WTC11 (cell line): ENCODE data around the gene PRKN.

Source experiments
- ELF4 ChIP-seq: sonication (generic); formaldehyde crosslinking; IDR thresholded peaks from 2 replicates; pipeline ENCODE4 v1.8.1; 2022; ENCODE audit warnings: low read depth, mild to moderate bottlenecking, moderate library complexity, missing genetic modification reagents
- FOXP1 ChIP-seq: sonication (generic); formaldehyde crosslinking; IDR thresholded peaks from 2 replicates; pipeline ENCODE4 v1.8.0; 2022; ENCODE audit warnings: missing genetic modification reagents, mild to moderate bottlenecking, moderate library complexity, borderline replicate concordance
- GRHL2 ChIP-seq: fragments of 250-450 bp; sonication (Bioruptor Pico); IDR thresholded peaks from 2 replicates; pipeline ENCODE4 v1.8.0; 2022; ENCODE audit warnings: mild to moderate bottlenecking, moderate library complexity; ENCODE audit not compliant: insufficient replicate concordance, severe bottlenecking
- IRF2 ChIP-seq: sonication (generic); formaldehyde crosslinking; IDR thresholded peaks from 2 replicates; pipeline ENCODE4 v1.8.0; 2022; ENCODE audit warnings: low read depth, missing genetic modification reagents, borderline replicate concordance
- JAZF1 ChIP-seq: fragments of 250-450 bp; sonication (Bioruptor Pico); IDR thresholded peaks from 2 replicates; pipeline ENCODE4 v1.9.0; 2021; ENCODE audit warnings: moderate library complexity, mild to moderate bottlenecking, inconsistent platforms
- JUN ChIP-seq: sonication (generic); formaldehyde crosslinking; IDR thresholded peaks from 2 replicates; pipeline ENCODE4 v1.8.0; 2023; ENCODE audit warnings: mild to moderate bottlenecking, missing genetic modification reagents
- NFYB ChIP-seq: sonication (generic); formaldehyde crosslinking; conservative IDR thresholded peaks from 2 replicates; pipeline ENCODE4 v1.8.0; 2022; ENCODE audit warnings: low read depth, missing genetic modification reagents
- ZNF121 ChIP-seq: sonication (generic); formaldehyde crosslinking; IDR thresholded peaks from 2 replicates; pipeline ENCODE4 v1.8.0; 2023; ENCODE audit warnings: missing genetic modification reagents
- ZNF138 ChIP-seq: sonication (generic); formaldehyde crosslinking; conservative IDR thresholded peaks from 2 replicates; pipeline ENCODE4 v1.8.1; 2022; ENCODE audit warnings: mild to moderate bottlenecking, moderate library complexity, missing genetic modification reagents
- ZNF317 ChIP-seq: sonication (generic); formaldehyde crosslinking; IDR thresholded peaks from 2 replicates; pipeline ENCODE4 v1.8.1; 2023; ENCODE audit warnings: low read depth, mild to moderate bottlenecking, moderate library complexity, missing genetic modification reagents, borderline replicate concordance
- ZNF423 ChIP-seq: fragments of 250-450 bp; sonication (Bioruptor Pico); IDR thresholded peaks from 2 replicates; pipeline ENCODE4 v2.1.2; 2022; ENCODE audit warnings: mild to moderate bottlenecking, moderate library complexity
- TF ChIP-seq, protein P1 (sequence below): fragments of 200-600 bp; IDR thresholded peaks from 2 replicates; pipeline ENCODE4 v1.8.0; 2022; ENCODE audit warnings: antibody characterized with exemption
- TF ChIP-seq, protein P2 (sequence below): sonication (generic); formaldehyde crosslinking; IDR thresholded peaks from 2 replicates; pipeline ENCODE4 v1.8.0; 2022; ENCODE audit warnings: missing genetic modification reagents
- TF ChIP-seq, protein P3 (sequence below): sonication (generic); formaldehyde crosslinking; IDR thresholded peaks from 2 replicates; pipeline ENCODE4 v1.8.0; 2023; ENCODE audit warnings: mild to moderate bottlenecking, missing genetic modification reagents

DNA sequence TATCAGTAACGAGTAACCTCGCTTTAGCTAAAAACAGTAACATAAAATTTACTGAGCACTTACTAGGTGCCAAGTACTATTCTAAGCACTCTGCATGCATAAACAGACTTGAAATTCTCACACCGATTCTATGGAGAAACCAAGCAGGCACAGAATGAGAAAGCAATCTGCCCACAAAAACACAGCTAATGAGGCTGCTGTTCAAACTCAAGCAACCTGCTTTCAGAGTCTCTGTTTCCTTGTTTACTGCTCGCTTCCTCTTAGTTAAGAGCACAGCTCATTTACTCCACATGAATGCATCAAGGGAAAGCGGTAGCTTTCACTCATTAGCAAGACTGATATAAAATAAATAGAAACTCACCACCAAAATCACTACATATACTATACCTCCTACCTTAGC, 37.4 kb downstream of the PRKN start:
- TF ChIP-seq ZNF317 (CRISPR knock-in tag) (no peak), IRF2 (CRISPR knock-in tag) (no peak), NFYB (CRISPR knock-in tag) (no peak), GRHL2 (CRISPR knock-in tag) (no peak), JAZF1 (no peak), FOXP1 (CRISPR knock-in tag) (no peak), JUN (CRISPR knock-in tag) (no peak), ELF4 (CRISPR knock-in tag) (no peak), ZNF121 (CRISPR knock-in tag) (no peak), ZNF423 (CRISPR knock-in tag) (no peak), ZNF138 (CRISPR knock-in tag) (no peak)
- TF ChIP-seq, protein P1, sequence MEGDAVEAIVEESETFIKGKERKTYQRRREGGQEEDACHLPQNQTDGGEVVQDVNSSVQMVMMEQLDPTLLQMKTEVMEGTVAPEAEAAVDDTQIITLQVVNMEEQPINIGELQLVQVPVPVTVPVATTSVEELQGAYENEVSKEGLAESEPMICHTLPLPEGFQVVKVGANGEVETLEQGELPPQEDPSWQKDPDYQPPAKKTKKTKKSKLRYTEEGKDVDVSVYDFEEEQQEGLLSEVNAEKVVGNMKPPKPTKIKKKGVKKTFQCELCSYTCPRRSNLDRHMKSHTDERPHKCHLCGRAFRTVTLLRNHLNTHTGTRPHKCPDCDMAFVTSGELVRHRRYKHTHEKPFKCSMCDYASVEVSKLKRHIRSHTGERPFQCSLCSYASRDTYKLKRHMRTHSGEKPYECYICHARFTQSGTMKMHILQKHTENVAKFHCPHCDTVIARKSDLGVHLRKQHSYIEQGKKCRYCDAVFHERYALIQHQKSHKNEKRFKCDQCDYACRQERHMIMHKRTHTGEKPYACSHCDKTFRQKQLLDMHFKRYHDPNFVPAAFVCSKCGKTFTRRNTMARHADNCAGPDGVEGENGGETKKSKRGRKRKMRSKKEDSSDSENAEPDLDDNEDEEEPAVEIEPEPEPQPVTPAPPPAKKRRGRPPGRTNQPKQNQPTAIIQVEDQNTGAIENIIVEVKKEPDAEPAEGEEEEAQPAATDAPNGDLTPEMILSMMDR, result no peak
- TF ChIP-seq, protein P2, sequence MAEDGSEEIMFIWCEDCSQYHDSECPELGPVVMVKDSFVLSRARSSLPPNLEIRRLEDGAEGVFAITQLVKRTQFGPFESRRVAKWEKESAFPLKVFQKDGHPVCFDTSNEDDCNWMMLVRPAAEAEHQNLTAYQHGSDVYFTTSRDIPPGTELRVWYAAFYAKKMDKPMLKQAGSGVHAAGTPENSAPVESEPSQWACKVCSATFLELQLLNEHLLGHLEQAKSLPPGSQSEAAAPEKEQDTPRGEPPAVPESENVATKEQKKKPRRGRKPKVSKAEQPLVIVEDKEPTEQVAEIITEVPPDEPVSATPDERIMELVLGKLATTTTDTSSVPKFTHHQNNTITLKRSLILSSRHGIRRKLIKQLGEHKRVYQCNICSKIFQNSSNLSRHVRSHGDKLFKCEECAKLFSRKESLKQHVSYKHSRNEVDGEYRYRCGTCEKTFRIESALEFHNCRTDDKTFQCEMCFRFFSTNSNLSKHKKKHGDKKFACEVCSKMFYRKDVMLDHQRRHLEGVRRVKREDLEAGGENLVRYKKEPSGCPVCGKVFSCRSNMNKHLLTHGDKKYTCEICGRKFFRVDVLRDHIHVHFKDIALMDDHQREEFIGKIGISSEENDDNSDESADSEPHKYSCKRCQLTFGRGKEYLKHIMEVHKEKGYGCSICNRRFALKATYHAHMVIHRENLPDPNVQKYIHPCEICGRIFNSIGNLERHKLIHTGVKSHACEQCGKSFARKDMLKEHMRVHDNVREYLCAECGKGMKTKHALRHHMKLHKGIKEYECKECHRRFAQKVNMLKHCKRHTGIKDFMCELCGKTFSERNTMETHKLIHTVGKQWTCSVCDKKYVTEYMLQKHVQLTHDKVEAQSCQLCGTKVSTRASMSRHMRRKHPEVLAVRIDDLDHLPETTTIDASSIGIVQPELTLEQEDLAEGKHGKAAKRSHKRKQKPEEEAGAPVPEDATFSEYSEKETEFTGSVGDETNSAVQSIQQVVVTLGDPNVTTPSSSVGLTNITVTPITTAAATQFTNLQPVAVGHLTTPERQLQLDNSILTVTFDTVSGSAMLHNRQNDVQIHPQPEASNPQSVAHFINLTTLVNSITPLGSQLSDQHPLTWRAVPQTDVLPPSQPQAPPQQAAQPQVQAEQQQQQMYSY (CRISPR knock-in tag), result no peak
- TF ChIP-seq, protein P3, sequence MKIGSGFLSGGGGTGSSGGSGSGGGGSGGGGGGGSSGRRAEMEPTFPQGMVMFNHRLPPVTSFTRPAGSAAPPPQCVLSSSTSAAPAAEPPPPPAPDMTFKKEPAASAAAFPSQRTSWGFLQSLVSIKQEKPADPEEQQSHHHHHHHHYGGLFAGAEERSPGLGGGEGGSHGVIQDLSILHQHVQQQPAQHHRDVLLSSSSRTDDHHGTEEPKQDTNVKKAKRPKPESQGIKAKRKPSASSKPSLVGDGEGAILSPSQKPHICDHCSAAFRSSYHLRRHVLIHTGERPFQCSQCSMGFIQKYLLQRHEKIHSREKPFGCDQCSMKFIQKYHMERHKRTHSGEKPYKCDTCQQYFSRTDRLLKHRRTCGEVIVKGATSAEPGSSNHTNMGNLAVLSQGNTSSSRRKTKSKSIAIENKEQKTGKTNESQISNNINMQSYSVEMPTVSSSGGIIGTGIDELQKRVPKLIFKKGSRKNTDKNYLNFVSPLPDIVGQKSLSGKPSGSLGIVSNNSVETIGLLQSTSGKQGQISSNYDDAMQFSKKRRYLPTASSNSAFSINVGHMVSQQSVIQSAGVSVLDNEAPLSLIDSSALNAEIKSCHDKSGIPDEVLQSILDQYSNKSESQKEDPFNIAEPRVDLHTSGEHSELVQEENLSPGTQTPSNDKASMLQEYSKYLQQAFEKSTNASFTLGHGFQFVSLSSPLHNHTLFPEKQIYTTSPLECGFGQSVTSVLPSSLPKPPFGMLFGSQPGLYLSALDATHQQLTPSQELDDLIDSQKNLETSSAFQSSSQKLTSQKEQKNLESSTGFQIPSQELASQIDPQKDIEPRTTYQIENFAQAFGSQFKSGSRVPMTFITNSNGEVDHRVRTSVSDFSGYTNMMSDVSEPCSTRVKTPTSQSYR (CRISPR knock-in tag), result no peak
